A549 (cell line): ENCODE measurements around the gene DHX35.

Experiments
- CEBPB ChIP-seq, 2 experiments: fragments of >200 bp in 1 of 2; sonication (Bioruptor Twin) in 1 of 2; formaldehyde crosslinking in 1 of 2; IDR thresholded peaks; 2 replicates each; pipeline ENCODE4 v1.6.1; 2012 to 2016
- CTCF ChIP-seq: fragments of >200 bp; sonication (Bioruptor Twin); formaldehyde crosslinking; IDR thresholded peaks from 3 replicates; pipeline ENCODE4 v1.5.1; 2016
- ELK1 ChIP-seq: fragments of 150-350 bp; IDR thresholded peaks from 2 replicates; pipeline ENCODE4 v1.6.1; 2014; ENCODE audit warnings: low read depth, mild to moderate bottlenecking, low read length
- PBX3 ChIP-seq: IDR thresholded peaks from 2 replicates; pipeline ENCODE4 v1.6.1; 2012
- POLR2A ChIP-seq: IDR thresholded peaks from 2 replicates; pipeline ENCODE4 v1.6.1; 2012; ENCODE audit warnings: mild to moderate bottlenecking, low read length
- RAD21 ChIP-seq, 2 experiments: fragments of >200 bp in 1 of 2; sonication (Bioruptor Twin) in 1 of 2; formaldehyde crosslinking in 1 of 2; IDR thresholded peaks in 1 of 2; conservative IDR thresholded peaks in 1 of 2; 2 replicates in 1 of 2; 3 replicates in 1 of 2; pipeline ENCODE4 v1.6.1; 2012 to 2018; ENCODE audit warnings: inconsistent platforms in 1 of 2

GRCh38 chr20:39072132-39072531, 110.0 kb downstream of the DHX35 start:
- no peak for TF ChIP-seq CTCF
- TF ChIP-seq RAD21 (conservative IDR thresholded peaks at IDR 0.05 in 1 of 2, IDR thresholded peaks at IDR 0.05 in 1 of 2), result no peak
- no peak for TF ChIP-seq POLR2A
- TF ChIP-seq CEBPB (IDR thresholded peaks at IDR 0.05), result no peak
- TF ChIP-seq PBX3, result no peak
- TF ChIP-seq ELK1, result no peak
